Vagina (tissue), 2 donors: Measurements from ENCODE around the gene WNT9A.

Experiments
- CTCF ChIP-seq, 3 experiments: fragments of 450-650 bp in 2 of 3; fragments of 200-600 bp in 1 of 3; sonication (generic) in 1 of 3; IDR thresholded peaks; one replicate each; pipeline ENCODE4 v1.5.1; 2017 to 2019; ENCODE audit warnings: antibody characterized with exemption in 3 of 3, mild to moderate bottlenecking in 2 of 3, moderate library complexity in 2 of 3
- POLR2AphosphoS5 ChIP-seq, 2 donors: sonication (generic); formaldehyde crosslinking; IDR thresholded peaks; one replicate each; pipeline ENCODE4 v1.9.0; 2017; ENCODE audit warnings: antibody characterized with exemption in 2 of 2, mild to moderate bottlenecking in 2 of 2, low read depth in 1 of 2; ENCODE audit not compliant: insufficient read depth in 1 of 2

- TF ChIP-seq CTCF (IDR thresholded peaks at IDR 0.05) (no peak), POLR2AphosphoS5 (IDR thresholded peaks at IDR 0.05; ENCODE audit: insufficient read depth in 1 of 2, low read depth in 1 of 2) (no peak)
Measured at GRCh38 chr1:227891223-227891954, 56.3 kb downstream of the WNT9A start.
